ENCODE results near the gene FBN3.

DNA sequence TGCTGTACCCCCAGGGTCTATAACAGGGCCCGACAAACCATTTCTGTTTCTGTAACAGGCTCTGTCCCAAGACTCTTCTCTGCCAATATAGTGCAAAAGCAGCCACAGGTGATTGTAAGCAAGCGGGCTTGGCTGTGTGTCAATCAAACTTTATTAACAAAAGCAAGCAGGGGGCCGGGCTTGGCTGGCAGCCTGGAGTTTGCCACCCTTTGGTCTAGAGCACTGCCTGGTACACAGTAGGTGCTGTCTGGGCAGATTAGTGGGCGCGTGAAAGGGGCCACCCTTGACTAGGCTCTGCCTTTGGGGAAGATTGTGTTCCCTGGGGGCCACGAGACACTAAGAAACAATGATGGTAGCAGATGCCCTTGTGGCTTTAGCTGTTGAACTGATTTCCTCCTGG is 69.4 kb downstream of the FBN3 start:
- no peak for TF ChIP-seq POLR2A (IDR thresholded peaks at IDR 0.05; ENCODE audit: low read depth, low read length)
- no peak for TF ChIP-seq TAF1 (IDR thresholded peaks at IDR 0.05; ENCODE audit: low read depth, low read length)
- TF ChIP-seq POLR2AphosphoS5 (IDR thresholded peaks at IDR 0.05; ENCODE audit: low read depth, low read length) = no peak

Measured in GM12891 (cell line).